Small intestine (tissue), 7 donors: ENCODE results near the gene FER. TPM values are rescaled to one million over a fixed set of nuclear protein-coding genes. Genes with fewer than 3 reads are reported as not detected.
"Not testable (repeated sequence)": the region's sequence is repeated elsewhere in the genome, so short reads cannot be mapped to it uniquely, and the experiment has no call there.

Experiments
- DNase-seq, 2 donors: peaks; one replicate each; pipeline versions ENCODE4 v3.0.0 to v3.0.0-alpha.2; 2013
- FAIRE-seq: peaks from 2 replicates; lab custom pipeline; 2012; peaks lifted over from hg19 to GRCh38; lab: Jason Lieb, UNC
- H3K27ac ChIP-seq, 3 donors: one replicate each; pipeline ENCODE4 v1.5.1; 2013; ENCODE audit warnings: low read length in 2 of 3, mild to moderate bottlenecking in 2 of 3, control low read depth in 1 of 3, inconsistent platforms in 1 of 3, low read depth in 1 of 3, moderate library complexity in 1 of 3
- H3K27me3 ChIP-seq, 3 donors: one replicate each; pipeline ENCODE4 v1.6.1; 2013; ENCODE audit warnings: low read length in 3 of 3, inconsistent platforms in 1 of 3; ENCODE audit not compliant: control insufficient read depth in 3 of 3, insufficient read depth in 3 of 3
- H3K36me3 ChIP-seq, 3 donors: one replicate each; pipeline ENCODE4 v1.6.1; 2013; ENCODE audit warnings: low read length in 3 of 3, inconsistent platforms in 1 of 3, low read depth in 1 of 3, mild to moderate bottlenecking in 1 of 3, moderate library complexity in 1 of 3; ENCODE audit not compliant: control insufficient read depth in 3 of 3, insufficient read depth in 2 of 3
- H3K4me1 ChIP-seq, 3 donors: one replicate each; pipeline ENCODE4 v1.6.1; 2013; ENCODE audit warnings: low read length in 2 of 3, inconsistent platforms in 1 of 3, low read depth in 1 of 3, mild to moderate bottlenecking in 1 of 3, moderate library complexity in 1 of 3; ENCODE audit not compliant: control insufficient read depth in 3 of 3, insufficient read depth in 2 of 3
- H3K4me3 ChIP-seq, 3 donors: one replicate each; pipeline ENCODE4 v1.5.1; 2013; ENCODE audit warnings: low read length in 3 of 3, control low read depth in 1 of 3, inconsistent platforms in 1 of 3, low read depth in 1 of 3, mild to moderate bottlenecking in 1 of 3, moderate library complexity in 1 of 3
- H3K9me3 ChIP-seq, 2 donors: one replicate each; pipeline ENCODE4 v1.6.1; 2013; ENCODE audit warnings: low read depth in 1 of 2, low read length in 1 of 2; ENCODE audit not compliant: control insufficient read depth in 2 of 2, insufficient read depth in 1 of 2
- WGBS, 3 donors: extraction: QIAGEN DNeasy Blood & Tissue Kit; methylation state at CpG; one replicate each; pipeline ENCODE4 v1.1.7; 2013; 5-methylcytosine and 5-hydroxymethylcytosine counted together
- polyA plus RNA-seq, 4 donors: library from polyadenylated mRNA; stranded (reverse) in 3 of 4; unstranded in 1 of 4; fragments of 200-250 nt in 3 of 4; fragments of 120-200 nt in 1 of 4; gene quantifications; one replicate each; pipeline versions ENCODE4 v1.2.1 to v1.2.3, GENCODE V29; 2013
- donor health status: healthy with polysubstance abuse.
- donor health status: control.
- donor health status: control.
- donor health status: Bipolar disorder and iron deficiency.
- donor health status: healthy.

FER gene
- polyA plus RNA-seq, 4 donors, result 1.1 to 5.0 (median 2.3) TPM

GRCh38 chr5:108793207-108793606 lies 45.5 kb downstream of the FER start:
- H3K27me3 ChIP-seq, result no peaks in the 10 kb centered on the region
- H3K4me3 ChIP-seq, result no peak overlapping the region
- no peak for DNase-seq
- no peak overlapping the region for H3K27ac ChIP-seq
- 93 to 97% (median 96%) methylated on average over 5 of the region's 5 CpGs for WGBS, 3 donors
- no peak for FAIRE-seq
- peaks cover 0 to 3% of the 10 kb centered on the region in 2 donors for H3K9me3 ChIP-seq
- H3K36me3 ChIP-seq, result peaks cover 0 to 3% (median 0%) of the 10 kb centered on the region in 3 donors
- H3K4me1 ChIP-seq, result no peaks in the 10 kb centered on the region

DNA sequence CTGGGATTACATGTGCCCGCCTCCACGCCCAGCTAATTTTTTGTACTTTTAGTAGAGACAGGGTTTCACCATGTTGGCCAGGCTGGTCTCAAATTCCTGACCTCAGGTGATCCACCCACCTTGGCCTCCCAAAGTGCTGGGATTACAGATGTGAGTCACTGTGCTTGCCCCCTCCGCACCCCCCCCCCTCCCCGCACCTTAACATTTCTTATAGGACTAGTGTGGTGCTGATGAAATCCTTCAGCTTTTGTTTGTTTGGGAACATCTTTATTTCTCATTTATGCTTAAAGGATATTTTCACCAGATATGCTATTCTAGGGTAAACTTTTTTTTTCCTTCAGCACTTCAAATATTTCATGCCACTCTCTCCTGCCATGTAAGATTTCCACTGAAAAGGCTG lies 46.7 kb downstream of the FER start:
- not testable (repeated sequence) for H3K36me3 ChIP-seq, H3K9me3 ChIP-seq, H3K4me1 ChIP-seq, H3K4me3 ChIP-seq, FAIRE-seq, DNase-seq, H3K27me3 ChIP-seq, H3K27ac ChIP-seq
- 96 to 98% (median 98%) methylated on average over 3 to 4 of the region's 4 CpGs for WGBS, 3 donors

GRCh38 chr5:108797396-108797795 lies 49.7 kb downstream of the FER start:
- Histone ChIP-seq H3K9me3 (peaks cover 0 to 3% of the 10 kb centered on the region in 2 donors), H3K36me3 (peaks cover 0 to 9% (median 0%) of the 10 kb centered on the region in 3 donors), H3K4me3 (no peak overlapping the region), H3K27ac (no peak overlapping the region), H3K4me1 (no peaks in the 10 kb centered on the region), H3K27me3 (no peaks in the 10 kb centered on the region)
- DNase-seq (no peak), FAIRE-seq (no peak)
- 91 to 96% (median 96%) methylated on average over 2 of the region's 2 CpGs for WGBS, 3 donors

DNA sequence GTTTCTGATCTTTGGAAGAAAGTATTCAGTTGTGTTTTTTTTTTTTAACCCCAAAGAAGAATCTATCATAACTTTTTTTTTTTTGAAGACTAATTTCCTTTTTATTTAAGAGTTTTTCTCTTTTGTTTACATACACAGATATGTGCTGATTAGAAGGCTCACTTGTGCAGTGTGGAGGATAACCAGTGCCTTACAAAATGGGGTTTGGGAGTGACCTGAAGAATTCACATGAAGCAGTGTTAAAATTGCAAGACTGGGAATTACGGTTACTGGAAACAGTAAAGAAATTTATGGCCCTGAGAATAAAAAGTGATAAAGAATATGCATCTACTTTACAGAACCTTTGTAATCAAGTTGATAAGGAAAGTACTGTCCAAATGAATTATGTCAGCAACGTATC lies 50.3 kb downstream of the FER start:
- 21 to 54% (median 36%) methylated on average over 2 of the region's 2 CpGs for WGBS, 3 donors
- no peak for FAIRE-seq
- H3K36me3 ChIP-seq, result peaks cover 0 to 9% (median 0%) of the 10 kb centered on the region in 3 donors

GRCh38 chr5:108798513-108799265 lies 51.0 kb downstream of the FER start:
- Histone ChIP-seq H3K27ac (no peak overlapping the region), H3K9me3 (peaks cover 0 to 3% of the 10 kb centered on the region in 2 donors), H3K4me3 (no peak overlapping the region), H3K36me3 (peaks cover 0 to 9% (median 0%) of the 10 kb centered on the region in 3 donors), H3K4me1 (no peaks in the 10 kb centered on the region), H3K27me3 (no peaks in the 10 kb centered on the region)
- WGBS, 3 donors, result 86 to 98% (median 92%) methylated on average over 3 of the region's 3 CpGs
- FAIRE-seq (no peak), DNase-seq (no peak)

More for the DNA sequence above, 50.3 kb downstream of the FER start:
- DNase-seq, result no peak
- Histone ChIP-seq H3K4me3 (no peak overlapping the region), H3K9me3 (peaks cover 0 to 3% of the 10 kb centered on the region in 2 donors), H3K27me3 (no peaks in the 10 kb centered on the region), H3K27ac (no peak overlapping the region), H3K4me1 (no peaks in the 10 kb centered on the region)

- peaks cover 0 to 19% of the 10 kb centered on the region in 2 donors for H3K9me3 ChIP-seq
- no peaks in the 10 kb centered on the region for H3K27me3 ChIP-seq
- no peak for FAIRE-seq
- WGBS, 3 donors, result 90 to 97% (median 92%) methylated on average over 3 of the region's 3 CpGs
- no peak overlapping the region for H3K27ac ChIP-seq
- H3K4me1 ChIP-seq, result no peaks in the 10 kb centered on the region
- no peak overlapping the region for H3K4me3 ChIP-seq
- H3K36me3 ChIP-seq, result peaks cover 0 to 13% (median 0%) of the 10 kb centered on the region in 3 donors
- DNase-seq, result no peak
Measured at GRCh38 chr5:108801301-108801700, 53.6 kb downstream of the FER start.

DNA sequence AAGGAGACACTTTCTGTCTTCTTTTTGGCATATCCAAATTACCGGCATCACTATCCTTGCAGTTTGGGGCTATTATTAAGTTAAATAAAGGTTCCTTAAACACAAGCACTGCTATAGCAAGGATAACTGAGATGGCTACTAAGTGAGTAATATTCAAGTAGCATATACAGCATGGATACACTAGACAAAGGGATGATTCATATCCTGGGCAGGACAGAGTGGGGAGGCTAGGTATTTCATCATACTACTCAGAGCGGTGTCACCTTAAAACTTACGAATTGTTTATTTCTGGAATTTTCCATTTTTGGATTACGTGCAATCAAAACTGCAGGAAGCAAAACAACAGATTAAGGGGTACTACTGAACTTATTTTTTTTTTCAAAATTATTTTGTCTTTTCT lies 54.1 kb downstream of the FER start:
- FAIRE-seq (no peak), DNase-seq (no peak)
- H3K27me3 ChIP-seq, result no peaks in the 10 kb centered on the region
- no peaks in the 10 kb centered on the region for H3K4me1 ChIP-seq
- H3K4me3 ChIP-seq, result no peak overlapping the region
- peaks cover 0 to 15% (median 0%) of the 10 kb centered on the region in 3 donors for H3K36me3 ChIP-seq
- 88 to 98% (median 91%) methylated on average over 4 of the region's 4 CpGs for WGBS, 3 donors
- H3K27ac ChIP-seq, result no peak overlapping the region
- peaks cover 0 to 24% of the 10 kb centered on the region in 2 donors for H3K9me3 ChIP-seq

DNA sequence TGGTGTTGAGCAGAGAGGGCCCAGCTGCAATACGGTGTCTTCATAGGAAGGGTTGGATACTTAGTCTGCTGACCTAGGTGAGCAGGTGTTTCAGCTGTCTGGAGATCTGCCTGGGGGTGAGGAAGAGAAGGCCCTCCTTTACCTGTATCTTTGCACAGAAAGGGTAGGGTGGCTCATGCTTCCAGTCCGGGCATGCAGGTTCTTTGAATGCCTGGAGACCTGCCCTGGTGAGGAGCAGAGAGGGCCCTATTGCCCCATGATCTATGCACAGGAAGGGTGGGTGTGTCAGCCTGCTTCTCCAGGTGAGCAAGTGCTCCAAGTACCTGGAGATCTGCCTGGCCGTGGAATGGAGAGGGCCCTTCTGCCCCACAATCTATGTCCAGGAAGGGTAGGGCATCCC lies 63.0 kb downstream of the FER start:
- no peaks in the 10 kb centered on the region for H3K4me1 ChIP-seq
- FAIRE-seq (no peak), DNase-seq (no peak)
- H3K4me3 ChIP-seq, result no peak overlapping the region
- H3K27me3 ChIP-seq, result no peaks in the 10 kb centered on the region
- 89 to 95% (median 93%) methylated on average over 3 of the region's 3 CpGs for WGBS, 3 donors
- H3K36me3 ChIP-seq, result peaks cover 0 to 9% (median 0%) of the 10 kb centered on the region in 3 donors
- H3K9me3 ChIP-seq, result peaks cover 0 to 33% of the 10 kb centered on the region in 2 donors
- no peak overlapping the region for H3K27ac ChIP-seq
